HG02642 (cell line): ENCODE measurements around the gene KCNG1.

Experiments used
- ATAC-seq: cut with Tn5 transposase; IDR thresholded peaks from one replicate; pipeline ENCODE4 v1.9.1; 2021; ENCODE audit warnings: mild to moderate bottlenecking; ENCODE audit not compliant: unreplicated experiment, poor library complexity

KCNG1 gene

DNA sequence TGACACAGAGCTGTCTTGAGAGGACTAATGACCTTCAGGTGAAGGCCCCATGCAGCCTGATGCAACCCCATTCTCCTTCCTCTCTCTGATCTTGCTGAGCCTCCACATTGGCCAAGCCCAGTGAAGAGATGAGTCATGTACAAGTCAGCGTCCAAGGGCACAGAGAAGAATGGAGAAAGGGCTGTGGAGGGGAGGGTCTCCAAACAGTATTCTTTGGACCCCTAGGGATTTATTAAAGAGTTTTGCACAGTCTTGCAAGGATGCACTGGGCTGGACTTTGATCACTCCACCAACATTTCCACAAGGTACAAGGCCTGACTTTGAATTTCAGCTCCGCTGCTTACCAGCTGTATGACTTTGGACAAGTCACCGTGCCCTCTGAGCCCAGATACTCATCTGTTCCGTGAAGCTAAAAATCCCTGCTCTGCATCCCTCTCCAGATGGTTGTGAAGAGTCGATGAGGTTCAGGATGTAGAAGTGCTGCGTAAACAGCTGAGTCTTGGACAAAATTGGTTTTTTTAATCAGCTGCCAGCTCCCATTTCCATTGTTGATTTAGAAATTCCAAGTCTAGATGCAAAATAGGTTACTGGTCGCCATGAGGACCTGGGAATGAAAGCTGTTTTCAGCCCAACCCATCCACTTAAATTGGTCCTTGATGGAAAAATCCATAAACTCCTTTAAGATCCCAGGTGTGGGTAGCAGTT is 14.1 kb upstream of the KCNG1 start:
- no peak for ATAC-seq

DNA sequence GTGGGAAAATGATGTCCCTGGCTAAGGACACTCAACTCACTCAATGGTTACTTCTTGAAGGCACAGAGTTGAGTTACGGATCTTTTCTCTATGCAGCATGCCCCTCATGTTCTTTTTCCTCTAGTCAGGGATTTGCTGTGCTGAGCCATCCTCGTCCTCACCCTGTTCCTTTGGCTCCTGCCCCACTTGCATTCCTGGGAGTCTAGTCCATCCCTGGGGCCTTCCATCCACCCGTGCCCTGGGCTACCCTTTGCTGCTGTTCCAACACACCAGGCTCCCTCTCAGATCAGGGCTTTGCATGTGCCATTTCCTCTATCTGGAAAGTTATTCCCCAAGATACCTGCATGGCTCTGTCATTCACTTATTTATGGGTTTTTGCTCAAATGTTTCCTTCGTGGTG is 13.3 kb upstream of the KCNG1 start:
- ATAC-seq, result no peak

GRCh38 chr20:51034988-51035656 is 12.2 kb upstream of the KCNG1 start:
- no peak for ATAC-seq

DNA sequence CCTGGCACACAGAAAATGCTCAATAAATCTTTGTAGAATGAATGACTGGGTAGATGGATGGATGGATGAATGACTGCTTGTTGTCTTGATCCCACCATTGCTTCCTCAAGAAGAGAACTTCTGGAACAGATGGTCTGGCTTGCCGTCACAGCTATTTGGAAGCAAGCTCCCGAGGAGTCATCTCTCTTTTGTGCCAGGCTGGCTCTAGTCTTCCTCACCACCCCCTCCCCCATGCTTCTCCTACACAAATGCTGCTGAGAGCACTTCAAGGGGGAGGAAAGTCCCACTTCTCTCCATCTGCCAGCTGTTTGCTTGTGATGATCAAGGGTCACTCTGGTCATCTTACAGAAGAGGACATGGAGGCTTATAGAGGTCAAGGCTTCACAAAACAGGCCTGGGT is 11.6 kb upstream of the KCNG1 start:
- ATAC-seq, result no peak

GRCh38 chr20:51029963-51030920 is 7.3 kb upstream of the KCNG1 start:
- no peak for ATAC-seq

GRCh38 chr20:51029556-51029955 is 6.6 kb upstream of the KCNG1 start:
- no peak for ATAC-seq

DNA sequence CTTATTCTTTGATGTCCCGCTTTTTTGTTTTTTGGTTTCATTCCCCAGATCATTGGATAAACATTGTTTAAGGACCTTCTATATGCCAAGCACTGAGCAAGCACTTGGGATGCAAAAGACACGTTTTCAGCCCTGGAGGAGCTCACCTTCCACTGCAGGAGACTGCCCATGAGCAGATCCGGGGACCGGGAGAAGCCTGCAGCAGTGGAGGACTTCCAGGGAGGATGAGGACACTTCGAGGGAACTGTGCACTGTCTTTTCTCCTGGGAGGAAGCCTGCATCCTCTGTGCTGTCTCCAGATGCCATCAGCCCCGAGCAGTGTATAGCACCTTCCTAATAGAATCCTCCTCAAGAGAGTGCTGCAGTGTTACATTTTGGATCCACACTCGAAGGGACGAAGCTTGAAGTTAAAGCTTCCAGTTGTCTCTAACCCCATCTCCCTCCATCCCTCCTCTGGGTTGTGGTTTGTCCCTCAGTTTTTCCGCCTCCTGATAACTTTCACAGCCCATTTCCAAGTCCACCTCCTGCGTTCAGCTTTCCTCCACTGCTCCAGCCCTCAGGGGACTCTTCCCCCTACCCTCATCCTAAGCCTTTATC is 5.8 kb upstream of the KCNG1 start:
- no peak for ATAC-seq

GRCh38 chr20:51027035-51027795 is 4.3 kb upstream of the KCNG1 start:
- no peak for ATAC-seq

- ATAC-seq, result no peak
These were observed 3.4 kb upstream of the KCNG1 start for GRCh38 chr20:51026269-51026668.

- no peak for ATAC-seq
These were observed 1.9 kb upstream of the KCNG1 start for GRCh38 chr20:51024761-51025160.

GRCh38 chr20:51023617-51024155 is 779 bp upstream of the KCNG1 start:
- ATAC-seq, result no peak

DNA sequence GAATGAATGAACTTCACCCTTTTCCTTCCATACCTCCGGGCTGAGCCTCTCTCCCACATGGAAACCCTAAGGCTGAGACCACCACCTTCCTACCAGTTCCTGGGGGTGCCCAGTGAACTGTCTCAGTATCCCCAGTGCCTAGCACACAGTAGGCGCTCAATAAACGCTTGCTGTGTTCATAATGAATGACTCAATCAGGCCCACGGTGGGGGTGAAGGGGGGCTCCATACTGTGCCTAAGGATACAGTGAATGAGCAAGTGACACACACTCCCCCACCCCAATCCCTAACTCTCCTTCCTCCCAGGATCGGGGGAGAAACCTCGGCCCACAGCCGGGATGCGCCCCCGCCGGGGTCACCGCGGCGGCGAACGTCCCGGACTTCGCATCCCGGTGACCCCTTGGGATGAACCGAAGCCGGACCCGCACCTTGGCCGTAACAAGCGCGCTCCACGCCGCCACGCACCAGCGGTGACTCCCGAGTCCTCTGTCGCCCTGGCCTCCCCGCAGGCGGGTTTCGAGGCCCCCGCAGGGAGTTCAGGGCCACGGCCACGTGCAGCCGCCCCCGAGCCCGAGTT is 592 bp downstream of the KCNG1 start:
- no peak for ATAC-seq

- no peak for ATAC-seq
These were observed 1.6 kb downstream of the KCNG1 start for GRCh38 chr20:51021067-51022025.

DNA sequence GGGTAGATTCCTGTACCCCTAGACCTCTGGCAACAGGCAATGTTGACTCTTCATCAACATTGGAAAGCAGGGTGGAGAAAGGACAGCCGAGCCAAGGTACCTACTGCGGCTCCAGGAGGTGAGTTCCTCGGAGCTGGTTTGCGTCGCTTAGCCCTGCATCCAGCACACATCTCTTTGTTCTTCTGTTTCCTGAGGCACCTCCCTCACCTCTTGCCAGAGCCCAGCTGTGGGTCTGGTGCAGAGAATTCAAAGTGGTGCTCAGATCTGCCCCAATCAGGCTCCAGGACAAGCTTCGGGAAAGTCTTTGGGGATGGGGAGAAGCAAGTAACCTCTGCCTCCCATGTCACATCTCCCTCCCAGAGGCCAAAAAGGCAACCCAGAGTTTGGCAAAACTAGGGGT is 2.2 kb downstream of the KCNG1 start:
- no peak for ATAC-seq

- no peak for ATAC-seq
These were observed 3.0 kb downstream of the KCNG1 start for GRCh38 chr20:51019656-51020592.

GRCh38 chr20:51017251-51017650 is 5.7 kb downstream of the KCNG1 start:
- ATAC-seq, result no peak

- no peak for ATAC-seq
These were observed 6.4 kb downstream of the KCNG1 start for GRCh38 chr20:51016521-51016920.
